Stromal cell of bone marrow (primary cell): ENCODE measurements around the gene CRACDL.

Source experiments
- DNase-seq: peaks from one replicate; pipeline ENCODE4 v3.0.0-alpha.2; 2012; ENCODE audit warnings: low read depth

CRACDL gene

DNA sequence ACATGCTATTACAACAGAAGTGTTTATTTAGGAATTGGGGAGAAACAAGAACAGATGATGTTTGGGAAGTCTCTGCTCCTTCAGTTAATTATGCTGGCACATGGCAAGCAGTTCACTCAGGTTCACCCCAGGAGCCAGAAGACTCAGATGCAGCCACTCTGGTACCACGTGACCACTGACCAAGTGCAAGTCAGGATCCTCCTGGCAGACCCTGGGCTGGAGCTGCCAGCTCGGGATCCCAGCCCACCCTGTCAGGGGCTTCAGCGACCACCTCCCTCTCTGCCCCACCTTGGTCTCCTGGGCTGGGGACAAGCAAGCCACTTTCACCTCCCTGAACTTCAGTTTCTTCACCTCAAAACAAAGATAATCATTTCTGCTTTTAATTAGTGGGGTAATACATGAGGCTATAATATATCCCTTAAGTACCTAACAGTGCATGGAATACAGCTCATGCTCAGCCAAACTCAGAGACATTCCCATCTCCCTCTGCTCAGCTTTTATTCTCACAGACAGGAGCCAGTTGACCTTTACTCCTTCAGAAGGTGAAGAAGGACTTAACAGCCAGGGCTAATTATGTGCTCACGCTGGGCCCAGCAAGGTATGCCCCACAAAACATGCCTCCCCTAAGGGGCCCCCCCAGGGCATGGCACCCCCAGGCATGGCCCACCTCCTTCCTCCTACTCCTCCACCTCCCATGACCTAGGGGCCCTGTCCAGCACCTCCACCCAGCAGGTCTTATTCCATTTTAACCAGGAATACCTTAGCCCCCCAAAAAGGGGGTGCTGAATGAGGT is 11.8 kb downstream of the CRACDL start:
- DNase-seq: no peak

GRCh38 chr2:98923244-98923940 is 12.6 kb downstream of the CRACDL start:
- DNase-seq: no peak

DNA sequence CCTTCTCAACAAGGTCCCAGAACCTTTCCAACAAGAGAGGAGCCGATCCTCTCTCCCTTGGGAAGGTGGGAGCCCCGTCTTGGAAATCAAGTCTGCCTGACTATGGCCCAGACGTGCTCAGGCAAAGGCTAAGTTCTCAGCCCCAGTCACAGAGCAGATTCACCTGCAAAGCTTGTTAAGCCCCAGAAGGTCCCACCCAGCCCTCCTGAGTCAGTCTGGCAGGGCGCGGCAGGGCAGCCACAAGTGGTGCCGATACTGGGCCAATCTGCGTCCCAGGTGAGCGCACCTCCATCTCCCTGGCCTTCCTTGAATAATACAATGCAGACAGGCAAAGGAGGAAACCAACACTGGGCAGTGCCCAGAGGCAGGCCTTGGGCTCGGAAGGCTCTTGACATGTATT is 15.0 kb downstream of the CRACDL start:
- DNase-seq: no peak

GRCh38 chr2:98917031-98917471 is 19.0 kb downstream of the CRACDL start:
- no peak for DNase-seq

DNA sequence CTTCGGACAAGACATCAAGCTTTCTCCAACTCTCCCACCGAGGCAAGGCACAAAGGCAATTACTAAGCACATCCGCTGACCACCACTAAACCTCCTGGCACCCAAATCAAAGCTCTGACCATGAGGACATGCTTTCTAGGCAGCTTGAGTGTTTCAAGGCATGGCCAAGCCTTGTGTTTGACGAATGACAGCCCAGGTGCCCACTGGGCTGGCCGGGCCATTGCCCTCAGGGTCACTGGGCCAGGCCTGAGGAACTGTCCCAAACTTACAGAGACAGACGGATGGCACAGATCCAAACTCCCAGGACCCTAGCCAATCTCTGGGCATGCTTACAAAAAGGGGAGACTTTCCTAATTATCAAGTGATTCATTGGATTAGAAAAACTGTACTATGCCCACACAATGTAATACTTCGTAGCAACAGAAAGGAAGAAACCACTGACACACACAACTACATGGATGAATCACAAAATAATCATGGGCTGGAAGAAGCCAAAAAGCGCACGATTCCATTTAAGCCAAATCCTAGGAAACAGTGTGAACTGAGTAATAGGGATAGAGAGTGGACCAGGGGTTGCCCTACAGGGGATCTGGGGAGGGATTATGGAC is 20.2 kb downstream of the CRACDL start:
- peak; percentile 74 for DNase-seq

DNA sequence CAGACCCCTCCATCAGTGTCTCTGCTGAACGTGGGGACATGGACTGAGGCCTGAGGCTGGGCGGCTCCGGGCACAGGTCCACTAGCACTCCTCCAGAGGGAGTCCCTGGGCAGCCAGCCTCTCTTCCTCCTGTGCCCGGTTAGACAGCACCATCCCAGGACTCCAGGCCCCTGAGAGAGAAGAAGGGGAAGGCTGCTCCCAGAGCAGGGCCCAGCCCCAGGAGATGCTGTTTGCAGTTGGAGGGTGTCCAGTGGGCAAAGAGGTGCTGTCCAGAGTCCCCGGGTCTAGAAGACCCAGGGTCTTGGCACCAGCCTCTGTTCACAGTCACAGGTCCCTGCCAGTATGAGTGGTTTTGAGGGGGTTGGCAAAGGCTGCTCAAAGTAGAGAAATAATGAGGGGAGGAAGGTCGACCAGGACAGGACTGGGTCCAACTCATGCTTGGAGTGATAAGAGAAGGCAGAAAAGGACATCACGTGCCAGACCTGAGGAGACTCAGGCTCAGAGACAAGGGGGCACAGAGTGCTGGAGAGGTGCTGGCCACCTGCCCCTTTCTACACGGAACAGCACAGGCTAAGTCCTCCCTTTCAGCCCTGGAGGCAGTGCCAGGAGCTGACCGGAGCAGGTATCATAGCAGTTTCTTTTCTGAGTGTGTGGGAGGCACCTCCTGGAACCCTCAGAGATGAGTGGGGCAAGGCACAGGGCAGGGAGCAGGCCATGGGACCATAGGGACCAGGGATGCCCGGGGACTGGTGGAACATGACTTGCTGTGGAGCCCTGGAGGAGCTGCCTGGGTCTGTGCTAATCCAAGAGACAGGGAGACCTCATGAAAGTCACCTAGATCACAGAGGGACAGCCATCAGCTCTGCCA is 21.1 kb downstream of the CRACDL start:
- DNase-seq: no peak

GRCh38 chr2:98913916-98914712 is 21.9 kb downstream of the CRACDL start:
- DNase-seq: no peak

DNA sequence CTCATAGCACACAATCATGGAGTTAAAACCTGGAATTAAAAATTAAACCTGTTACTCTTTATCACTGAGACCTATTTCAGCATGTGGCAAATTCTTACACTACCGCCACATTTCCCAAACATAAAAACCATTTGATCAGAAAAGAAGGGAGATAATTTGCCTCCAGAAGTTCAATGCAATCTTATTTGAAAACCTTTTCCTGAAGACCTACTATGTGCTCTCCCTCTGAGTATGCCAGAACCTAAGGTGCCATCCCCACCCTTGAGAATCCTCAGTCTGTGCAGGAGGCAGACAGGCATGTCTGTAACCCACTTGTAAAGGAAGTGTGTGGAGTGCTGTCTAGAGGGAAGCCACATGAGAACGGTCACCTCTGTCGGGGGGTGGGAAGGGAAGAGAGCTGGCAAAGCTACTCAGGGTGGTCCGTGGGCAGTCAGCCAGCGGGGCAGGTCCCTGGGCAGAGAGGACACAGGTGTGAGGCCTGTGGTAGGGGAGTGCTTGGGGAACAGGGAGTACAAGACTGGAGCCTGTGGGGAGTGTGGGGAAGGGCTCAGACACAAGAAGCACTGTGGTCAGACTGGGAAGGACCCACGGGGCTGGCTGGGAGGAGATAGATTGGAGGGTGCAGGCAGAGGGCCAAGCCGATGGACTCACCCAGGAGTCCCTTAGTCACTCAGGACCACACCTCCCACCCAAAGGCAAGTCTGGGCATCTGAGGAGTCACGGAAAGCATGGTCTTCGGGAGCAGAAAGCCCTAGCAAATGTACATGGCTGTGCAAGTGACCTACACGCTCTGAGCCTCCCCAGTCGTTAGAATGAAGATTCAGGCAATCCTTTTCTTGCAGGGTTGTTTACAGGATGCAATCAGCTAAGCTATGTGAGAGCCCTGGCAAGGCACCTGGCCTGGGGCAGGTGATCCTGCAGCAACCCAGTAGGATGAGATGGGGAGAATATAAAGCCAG is 22.8 kb downstream of the CRACDL start:
- no peak for DNase-seq

GRCh38 chr2:98912221-98912851 is 23.7 kb downstream of the CRACDL start:
- DNase-seq: peak; percentile 66

- no peak for DNase-seq
Measured at GRCh38 chr2:98911376-98912154, 24.5 kb downstream of the CRACDL start.

GRCh38 chr2:98911126-98911375 is 25.0 kb downstream of the CRACDL start:
- DNase-seq: no peak

- no peak for DNase-seq
Measured at GRCh38 chr2:98910349-98911125, 25.5 kb downstream of the CRACDL start.

DNA sequence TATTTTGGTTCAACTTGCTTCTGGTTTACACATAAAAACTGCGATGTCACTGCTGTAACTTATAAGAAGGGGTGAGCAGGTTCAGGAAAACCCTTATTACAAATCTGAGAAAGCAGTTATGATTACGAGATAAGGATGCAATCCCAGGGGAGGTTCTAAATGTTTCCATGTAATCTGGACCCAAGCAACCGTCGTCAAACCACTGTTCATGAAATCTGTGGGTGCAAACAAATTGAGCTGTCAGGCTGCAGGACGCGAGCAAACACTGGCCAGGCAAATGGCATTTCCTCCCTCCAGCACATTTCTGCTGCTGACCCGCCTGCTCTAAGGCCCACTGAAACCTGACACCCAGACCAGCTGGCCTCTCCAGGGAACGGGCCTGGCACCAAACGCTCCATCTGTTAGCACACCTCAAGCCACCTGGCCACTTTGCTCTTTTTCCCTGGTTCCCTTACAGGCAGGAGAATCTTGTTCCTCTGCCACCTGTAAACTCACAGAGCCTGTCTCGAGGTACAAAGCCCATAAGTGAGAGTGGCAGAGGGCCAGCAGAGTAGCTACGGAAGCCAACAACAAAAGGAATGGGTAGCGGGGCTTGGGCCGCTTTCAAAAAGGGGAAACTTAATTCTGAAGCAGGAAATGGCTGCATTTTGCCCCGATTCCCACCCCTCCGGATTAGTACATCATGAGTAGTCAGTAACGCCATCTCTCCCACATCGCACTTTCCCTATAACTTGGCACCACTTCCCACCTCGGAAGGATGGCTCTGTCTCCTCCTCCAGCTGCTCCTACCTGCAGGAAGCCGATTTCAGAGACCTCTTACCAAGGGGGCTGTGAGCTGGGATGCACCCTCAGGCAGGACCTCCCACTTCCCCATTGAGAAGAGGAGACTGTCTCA is 26.5 kb downstream of the CRACDL start:
- DNase-seq: no peak

- no peak for DNase-seq
Measured at GRCh38 chr2:98908931-98909316, 27.1 kb downstream of the CRACDL start.

- DNase-seq: no peak
Measured at GRCh38 chr2:98907966-98908905, 27.8 kb downstream of the CRACDL start.

DNA sequence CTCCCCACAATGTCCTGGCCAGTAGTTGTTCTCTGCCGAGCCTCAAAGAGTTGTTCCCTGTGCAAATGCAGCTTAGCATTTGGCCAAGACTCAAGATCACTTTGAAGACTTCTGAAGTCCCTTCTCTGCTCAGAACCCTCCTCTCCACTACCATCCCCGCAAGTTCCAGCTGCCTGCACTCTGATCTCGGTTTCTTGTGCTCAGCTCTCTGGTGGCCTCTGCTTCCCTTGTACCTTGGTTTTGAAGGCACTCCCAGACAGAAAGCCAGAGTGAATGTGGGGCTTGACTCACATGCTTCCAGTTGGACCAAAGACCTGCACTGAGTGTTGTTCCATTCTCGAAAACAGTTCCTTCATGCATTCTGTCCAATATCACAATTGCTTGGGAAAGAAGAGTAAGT is 28.6 kb downstream of the CRACDL start:
- DNase-seq: no peak
